Panc1 (cell line): ENCODE results near the gene SLC17A6. TPM values are rescaled to one million over a fixed set of nuclear protein-coding genes. Genes with fewer than 3 reads are reported as not detected.

Experiments used
- ATAC-seq: fragments of 200-7000 bp; cut with Tn5 transposase; 2 replicates; pipeline ENCODE4 v1.9.1; 2020; ENCODE audit warnings: mild to moderate bottlenecking, moderate library complexity
- Bru-seq: library from RNA; stranded (reverse); fragments of 400-500 nt; gene quantifications from one replicate; lab custom pipeline; 2021; lab: Mats Ljungman, UMichigan
- BruChase-seq, 2 experiments: library from RNA; stranded (reverse); fragments of 400-500 nt; gene quantifications; one replicate each; lab custom pipeline; 2021; lab: Mats Ljungman, UMichigan
- BruUV-seq: library from RNA; stranded (reverse); fragments of 400-500 nt; replicated peaks from 2 replicates; lab custom pipeline; 2021; lab: Mats Ljungman, UMichigan
- CTCF ChIA-PET: fragments of 300-600 bp; sonication (Branson Sonifier 250); formaldehyde crosslinking; loops from one replicate; lab custom pipeline; 2022; ENCODE audit warnings: antibody characterized with exemption; lab: Charles Lee
- POLR2A ChIA-PET: fragments of 300-600 bp; sonication (Branson Sonifier 250); formaldehyde crosslinking; loops from one replicate; lab custom pipeline; 2022; ENCODE audit warnings: antibody characterized with exemption; lab: Charles Lee
- DNase-seq: peaks from one replicate; pipeline ENCODE4 v3.0.0-alpha.2; 2010; ENCODE audit warnings: low read depth, low spot score
- H3K27ac ChIP-seq: 2 replicates; pipeline ENCODE4 v1.5.1; 2011; ENCODE audit warnings: mild to moderate bottlenecking, low read length, inconsistent platforms
- H3K27me3 ChIP-seq: fragments of 200-500 bp; sonication (Bioruptor generic); 2 replicates; pipeline ENCODE4 v1.6.0; 2014; ENCODE audit warnings: low read length, inconsistent platforms; ENCODE audit not compliant: control insufficient read depth, insufficient read depth
- H3K36me3 ChIP-seq: fragments of 200-500 bp; sonication (Bioruptor generic); 2 replicates; pipeline ENCODE4 v1.5.1; 2014; ENCODE audit warnings: inconsistent platforms, mild to moderate bottlenecking, low read length, moderate library complexity; ENCODE audit not compliant: control insufficient read depth, insufficient read depth
- H3K4me1 ChIP-seq: 2 replicates; pipeline ENCODE4 v1.5.1; 2011; ENCODE audit warnings: inconsistent platforms, mild to moderate bottlenecking, low read length, moderate library complexity; ENCODE audit not compliant: control insufficient read depth, insufficient read depth
- H3K4me3 ChIP-seq, 2 experiments: 2 replicates each; pipeline ENCODE4 v1.5.1; 2011 to 2012; ENCODE audit warnings: low read depth in 2 of 2, low read length in 2 of 2, mild to moderate bottlenecking in 2 of 2, inconsistent platforms in 1 of 2, moderate library complexity in 1 of 2
- H3K9me3 ChIP-seq: fragments of 200-500 bp; sonication (Bioruptor generic); 2 replicates; pipeline ENCODE4 v1.5.1; 2014; ENCODE audit warnings: low read depth, mild to moderate bottlenecking, inconsistent platforms, low read length, moderate library complexity; ENCODE audit not compliant: control insufficient read depth, insufficient read depth
- POLR2AphosphoS5 ChIP-seq: IDR thresholded peaks from 2 replicates; pipeline ENCODE4 v1.6.1; 2012; ENCODE audit warnings: mild to moderate bottlenecking, low read depth, low read length, moderate library complexity
- SIN3A ChIP-seq: IDR thresholded peaks from 2 replicates; pipeline ENCODE4 v1.6.1; 2012; ENCODE audit warnings: low read depth, mild to moderate bottlenecking, low read length, moderate library complexity, borderline replicate concordance; ENCODE audit not compliant: insufficient read depth
- TCF7L2 ChIP-seq: IDR thresholded peaks from 2 replicates; pipeline ENCODE4 v1.6.1; 2011; ENCODE audit warnings: mild to moderate bottlenecking, low read depth, low read length, inconsistent platforms
- in situ Hi-C: cut with HindIII; loops from 2 replicates; pipeline ENCODE4 v1.10.0; 2016; ENCODE audit warnings: low sequenced_read_pairs, low pct_unique_long_range_greater_than_20kb
- intact Hi-C: fragments of 100-400 bp; cut with micrococcal nuclease; formaldehyde crosslinking; loops from one replicate; pipeline ENCODE4 v1.10.0; 2022; ENCODE audit not compliant: unreplicated experiment
- long read RNA-seq: library from polyadenylated mRNA; unstranded; transcript quantifications from one replicate; pipeline ENCODE4 v2.0.0, GENCODE V29; 2021; ENCODE audit not compliant: unreplicated experiment
- polyA plus RNA-seq: library from polyadenylated mRNA; unstranded; fragments of >200 nt; gene quantifications from one replicate; pipeline ENCODE4 v1.2.1, GENCODE V29; 2012; ENCODE audit warnings: missing spikeins; ENCODE audit not compliant: insufficient read length
- total RNA-seq: library from RNA; stranded (reverse); gene quantifications from one replicate; pipeline ENCODE4 v1.2.1, GENCODE V29; 2021; ENCODE audit not compliant: unreplicated experiment
- TF ChIP-seq, protein P1 (sequence below): fragments of 450-650 bp; IDR thresholded peaks from 2 replicates; pipeline ENCODE4 v1.5.1; 2017; ENCODE audit warnings: mild to moderate bottlenecking
- TF ChIP-seq, protein P2 (sequence below), 2 experiments: IDR thresholded peaks; 2 replicates each; pipeline ENCODE4 v1.6.1; 2011 to 2012; ENCODE audit warnings: low read depth in 2 of 2, control low read depth in 1 of 2, low read length in 1 of 2, mild to moderate bottlenecking in 1 of 2, moderate library complexity in 1 of 2; ENCODE audit not compliant: insufficient read depth in 1 of 2

The SLC17A6 gene
- total RNA-seq, result not detected
- not detected for polyA plus RNA-seq
- not detected for Bru-seq, nascent RNA
- BruChase-seq, experiment 1, labeled RNA remaining after a 2-hour chase, result not detected
- not detected for BruChase-seq, experiment 2, labeled RNA remaining after a 6-hour chase
- long read RNA-seq, result 0 reads

DNA sequence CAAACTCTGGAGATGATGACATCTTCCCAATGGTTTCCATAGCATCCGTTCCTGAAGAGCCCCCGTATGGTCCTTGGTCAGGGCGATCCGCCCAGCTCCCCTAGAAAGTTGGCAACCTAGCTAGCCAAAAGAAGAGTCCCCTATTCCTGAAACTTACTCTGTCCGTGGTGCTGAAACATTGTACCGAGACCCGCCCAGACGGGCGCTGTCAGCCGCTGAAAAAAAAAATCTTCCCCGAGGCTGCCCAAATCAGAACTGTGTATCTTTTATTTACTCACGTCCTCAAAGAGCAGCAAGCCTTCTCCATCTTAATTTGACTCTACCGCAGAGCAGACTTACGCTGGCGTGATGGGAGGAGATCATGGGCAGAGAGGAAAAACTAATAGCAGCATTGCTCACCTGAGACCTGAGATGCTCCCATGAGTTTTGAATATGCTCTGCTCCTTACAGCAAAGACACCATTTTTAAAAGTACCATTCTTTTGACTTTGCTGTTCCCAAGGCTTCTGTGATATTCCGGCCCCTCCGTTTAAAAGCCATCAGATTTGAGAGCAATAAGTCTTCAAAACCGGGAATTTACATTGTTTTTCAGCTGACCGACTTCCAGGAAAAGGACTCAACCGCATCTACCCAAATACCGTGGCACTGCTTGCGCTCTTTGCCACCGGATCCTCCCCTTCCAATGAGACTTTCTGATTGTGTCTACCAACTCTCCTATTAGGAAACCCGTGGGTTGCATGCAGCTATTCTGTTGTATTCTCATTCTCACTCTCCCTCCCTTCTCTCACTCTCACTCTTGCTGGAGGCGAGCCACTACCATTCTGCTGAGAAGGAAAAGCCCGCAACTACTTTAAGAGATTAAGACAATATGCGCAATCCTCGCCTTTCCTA is at the start of gene SLC17A6:
Gene SLC17A6 (plus strand): TSS at position 786 of the 890 bp plus-strand sequence. CDS start 153 bp downstream, outside the sequence.
- no TSS peak for BruUV-seq
- ChIA-PET POLR2A (no interaction called here), CTCF (no interaction called here)
- Histone ChIP-seq H3K4me3 (no peak within 1 kb of the TSS), H3K27ac (no peak within 1 kb of the TSS), H3K9me3 (no peaks in the 10 kb centered on the region), H3K27me3 (no peaks in the 10 kb centered on the region), H3K4me1 (no peaks in the 10 kb centered on the region), H3K36me3 (no peaks in the 10 kb centered on the region)
- intact Hi-C loops (no loop called here), in situ Hi-C loops (no loop called here)
- TF ChIP-seq, protein P1, sequence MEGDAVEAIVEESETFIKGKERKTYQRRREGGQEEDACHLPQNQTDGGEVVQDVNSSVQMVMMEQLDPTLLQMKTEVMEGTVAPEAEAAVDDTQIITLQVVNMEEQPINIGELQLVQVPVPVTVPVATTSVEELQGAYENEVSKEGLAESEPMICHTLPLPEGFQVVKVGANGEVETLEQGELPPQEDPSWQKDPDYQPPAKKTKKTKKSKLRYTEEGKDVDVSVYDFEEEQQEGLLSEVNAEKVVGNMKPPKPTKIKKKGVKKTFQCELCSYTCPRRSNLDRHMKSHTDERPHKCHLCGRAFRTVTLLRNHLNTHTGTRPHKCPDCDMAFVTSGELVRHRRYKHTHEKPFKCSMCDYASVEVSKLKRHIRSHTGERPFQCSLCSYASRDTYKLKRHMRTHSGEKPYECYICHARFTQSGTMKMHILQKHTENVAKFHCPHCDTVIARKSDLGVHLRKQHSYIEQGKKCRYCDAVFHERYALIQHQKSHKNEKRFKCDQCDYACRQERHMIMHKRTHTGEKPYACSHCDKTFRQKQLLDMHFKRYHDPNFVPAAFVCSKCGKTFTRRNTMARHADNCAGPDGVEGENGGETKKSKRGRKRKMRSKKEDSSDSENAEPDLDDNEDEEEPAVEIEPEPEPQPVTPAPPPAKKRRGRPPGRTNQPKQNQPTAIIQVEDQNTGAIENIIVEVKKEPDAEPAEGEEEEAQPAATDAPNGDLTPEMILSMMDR, result no peak
- TF ChIP-seq POLR2AphosphoS5, result no peak
- TF ChIP-seq, protein P2, sequence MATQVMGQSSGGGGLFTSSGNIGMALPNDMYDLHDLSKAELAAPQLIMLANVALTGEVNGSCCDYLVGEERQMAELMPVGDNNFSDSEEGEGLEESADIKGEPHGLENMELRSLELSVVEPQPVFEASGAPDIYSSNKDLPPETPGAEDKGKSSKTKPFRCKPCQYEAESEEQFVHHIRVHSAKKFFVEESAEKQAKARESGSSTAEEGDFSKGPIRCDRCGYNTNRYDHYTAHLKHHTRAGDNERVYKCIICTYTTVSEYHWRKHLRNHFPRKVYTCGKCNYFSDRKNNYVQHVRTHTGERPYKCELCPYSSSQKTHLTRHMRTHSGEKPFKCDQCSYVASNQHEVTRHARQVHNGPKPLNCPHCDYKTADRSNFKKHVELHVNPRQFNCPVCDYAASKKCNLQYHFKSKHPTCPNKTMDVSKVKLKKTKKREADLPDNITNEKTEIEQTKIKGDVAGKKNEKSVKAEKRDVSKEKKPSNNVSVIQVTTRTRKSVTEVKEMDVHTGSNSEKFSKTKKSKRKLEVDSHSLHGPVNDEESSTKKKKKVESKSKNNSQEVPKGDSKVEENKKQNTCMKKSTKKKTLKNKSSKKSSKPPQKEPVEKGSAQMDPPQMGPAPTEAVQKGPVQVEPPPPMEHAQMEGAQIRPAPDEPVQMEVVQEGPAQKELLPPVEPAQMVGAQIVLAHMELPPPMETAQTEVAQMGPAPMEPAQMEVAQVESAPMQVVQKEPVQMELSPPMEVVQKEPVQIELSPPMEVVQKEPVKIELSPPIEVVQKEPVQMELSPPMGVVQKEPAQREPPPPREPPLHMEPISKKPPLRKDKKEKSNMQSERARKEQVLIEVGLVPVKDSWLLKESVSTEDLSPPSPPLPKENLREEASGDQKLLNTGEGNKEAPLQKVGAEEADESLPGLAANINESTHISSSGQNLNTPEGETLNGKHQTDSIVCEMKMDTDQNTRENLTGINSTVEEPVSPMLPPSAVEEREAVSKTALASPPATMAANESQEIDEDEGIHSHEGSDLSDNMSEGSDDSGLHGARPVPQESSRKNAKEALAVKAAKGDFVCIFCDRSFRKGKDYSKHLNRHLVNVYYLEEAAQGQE (IDR thresholded peaks at IDR 0.05; ENCODE audit: insufficient read depth in 1 of 2, low read depth in 2 of 2, low read length in 1 of 2), result peak; percentile 87
- DNase-seq (no peak), ATAC-seq (no peak)

DNA sequence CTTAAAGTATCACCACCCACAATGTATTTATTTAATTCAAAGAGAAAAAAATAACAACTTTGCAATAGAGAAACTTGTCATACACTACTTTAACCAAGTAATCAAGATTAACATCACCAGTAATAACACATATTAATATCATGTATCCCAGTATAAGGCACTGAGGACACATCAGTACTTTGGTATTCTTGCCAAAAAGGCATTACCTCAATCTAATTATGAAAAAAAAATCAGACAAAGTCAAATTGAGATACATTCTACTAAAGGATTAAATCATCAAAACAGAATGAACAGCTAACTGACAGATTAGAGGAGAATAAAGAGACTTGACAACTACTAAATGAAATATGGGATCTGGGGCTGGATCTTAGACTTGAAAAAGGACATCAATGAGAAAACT is 35.8 kb upstream of the SLC17A6 start:
- ChIA-PET CTCF (no interaction called here), POLR2A (no interaction called here)
- TF ChIP-seq, protein P1, result no peak
- TF ChIP-seq SIN3A, result no peak
- TF ChIP-seq TCF7L2, result no peak
- TF ChIP-seq, protein P2 (IDR thresholded peaks at IDR 0.05; ENCODE audit: insufficient read depth in 1 of 2, low read depth in 2 of 2, low read length in 1 of 2), result no peak
- no peak for TF ChIP-seq POLR2AphosphoS5
- BruUV-seq, result no TSS peak
- no peak overlapping the region for H3K4me3 ChIP-seq
- no peaks in the 10 kb centered on the region for H3K36me3 ChIP-seq
- intact Hi-C loops, result no loop called here
- no peaks in the 10 kb centered on the region for H3K9me3 ChIP-seq
- no peak overlapping the region for H3K27ac ChIP-seq
- 0 out of 2 replicates have a peak, but pooled peaks cover 2% of the 10 kb centered on the region for H3K27me3 ChIP-seq
- no peak for DNase-seq
- in situ Hi-C loops, result no loop called here
- ATAC-seq, result no peak
- no peaks in the 10 kb centered on the region for H3K4me1 ChIP-seq
